Activated naive CD4-positive, alpha-beta T cell (primary cell): Measurements from ENCODE around the gene ATL2.

Experiments used
- DNase-seq, 4 experiments: peaks; one replicate each; lab custom pipeline; 2025; lab: John Stamatoyannopoulos, UW

The ATL2 gene

DNA sequence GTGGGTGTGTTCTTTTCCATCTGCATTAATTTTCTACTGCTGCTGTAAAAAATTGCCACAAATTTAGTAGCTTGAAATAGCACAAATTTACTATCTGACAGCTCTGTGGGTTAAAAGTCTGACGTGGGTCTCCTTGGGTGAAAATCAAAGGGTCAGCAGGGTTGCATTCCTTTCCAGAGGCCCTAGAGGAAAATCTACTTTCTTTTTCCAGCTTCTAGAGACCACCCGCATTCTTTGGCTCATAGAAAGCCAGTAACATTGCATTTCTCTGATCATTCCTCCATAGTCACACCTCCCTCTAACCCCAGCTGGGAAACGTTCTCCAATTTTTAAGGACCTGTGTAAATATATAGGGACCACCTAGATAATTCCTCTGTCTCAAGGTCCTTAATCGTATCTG is 128.8 kb downstream of the ATL2 start:
- no peak for DNase-seq

- DNase-seq = no peak
Measured at GRCh38 chr2:38246105-38246504, 131.0 kb downstream of the ATL2 start.

DNA sequence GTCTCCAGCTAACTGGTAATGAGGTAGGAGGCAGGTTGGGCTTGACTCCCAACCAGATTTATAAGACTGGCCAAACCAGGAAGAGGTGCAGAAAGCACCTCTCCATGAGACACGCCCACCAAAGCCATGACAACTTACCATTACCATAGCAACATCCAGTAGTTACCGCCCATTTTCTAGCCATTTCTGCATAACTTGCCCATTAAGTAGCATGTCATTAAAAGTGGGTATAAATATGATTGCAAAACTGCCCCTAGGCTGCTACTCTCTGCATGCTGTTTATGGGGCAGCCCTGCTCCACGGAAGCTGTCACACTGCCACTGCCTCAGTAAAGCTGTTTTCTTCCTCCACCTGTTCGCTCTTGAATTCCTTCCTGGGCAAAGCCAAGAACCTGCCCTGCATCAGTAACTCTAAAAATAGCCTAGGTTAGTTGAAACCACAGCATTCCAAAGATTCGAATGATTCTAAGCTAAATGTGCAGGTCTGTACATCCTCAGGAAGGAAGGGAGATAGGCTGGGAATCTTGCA is 131.9 kb downstream of the ATL2 start:
- DNase-seq = no peak

DNA sequence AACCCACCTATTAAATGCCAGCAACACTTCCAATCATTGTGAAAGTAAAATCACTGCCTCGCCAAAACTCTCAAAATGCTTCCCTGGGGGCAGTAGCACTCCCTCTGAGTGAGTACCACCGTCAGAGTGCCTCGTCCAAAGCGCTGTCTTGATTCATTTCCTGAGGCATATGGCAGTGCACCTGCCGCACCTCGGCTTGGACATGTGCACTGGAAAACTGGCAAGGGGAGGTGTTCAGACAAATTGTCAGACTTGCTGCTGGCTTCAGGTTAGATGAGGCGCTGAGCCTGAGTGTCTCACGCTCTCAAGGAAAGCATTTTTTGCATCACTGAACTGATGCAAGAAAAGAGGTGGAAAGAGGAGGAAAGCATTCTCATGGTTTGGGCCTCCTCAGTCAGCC is 132.8 kb downstream of the ATL2 start:
- no peak for DNase-seq
